OCI-LY3 (cell line): ENCODE measurements around the gene DAND5.
A peak's percentile ranks its signal among the peaks of the same experiment; 100 is the strongest.

Experiments
- H2AFZ ChIP-seq: fragments of 200-600, 300-600 bp; shearing (Covaris generic); 2 replicates; pipeline ENCODE4 v1.6.0; 2014; ENCODE audit warnings: antibody characterized with exemption, low read depth, low read length
- H3K27ac ChIP-seq: fragments of 200-600, 300-600 bp; sonication (generic); 2 replicates; pipeline ENCODE4 v1.5.1; 2014; ENCODE audit warnings: mild to moderate bottlenecking, low read length, moderate library complexity, mixed read lengths
- H3K27me3 ChIP-seq: fragments of 200-600, 300-600 bp; sonication (generic); 2 replicates; pipeline ENCODE4 v1.6.1; 2014; ENCODE audit warnings: low read depth, low read length, mixed read lengths
- H3K36me3 ChIP-seq: fragments of 200-600, 300-600 bp; sonication (generic); replicated peaks from 2 replicates; pipeline ENCODE3; 2014; ENCODE audit warnings: low read depth, low read length, mixed read lengths
- H3K4me1 ChIP-seq: fragments of 300-600, 200-600 bp; sonication (generic); 2 replicates; pipeline ENCODE4 v1.6.1; 2014; ENCODE audit warnings: low read length, mixed read lengths
- H3K4me2 ChIP-seq: fragments of 200-600, 300-600 bp; sonication (generic); 2 replicates; pipeline ENCODE4 v1.6.1; 2014; ENCODE audit warnings: low read length, mixed read lengths
- H3K4me3 ChIP-seq: fragments of 300-600, 200-600 bp; sonication (generic); 2 replicates; pipeline ENCODE4 v1.5.1; 2014; ENCODE audit warnings: antibody characterized with exemption, mild to moderate bottlenecking, low read length, moderate library complexity
- H3K79me2 ChIP-seq: fragments of 300-600, 200-600 bp; shearing (Covaris generic); 2 replicates; pipeline ENCODE4 v1.6.1; 2014; ENCODE audit warnings: mild to moderate bottlenecking, low read length, mixed read lengths
- H3K9ac ChIP-seq: fragments of 300-600, 200-600 bp; shearing (Covaris generic); 2 replicates; pipeline ENCODE4 v1.6.0; 2014; ENCODE audit warnings: mild to moderate bottlenecking, low read length, moderate library complexity
- H3K9me3 ChIP-seq: fragments of 200-600, 300-600 bp; shearing (Covaris generic); 2 replicates; pipeline ENCODE4 v1.6.1; 2014; ENCODE audit warnings: low read length, mixed read lengths; ENCODE audit not compliant: insufficient read depth
- H4K20me1 ChIP-seq: fragments of 200-600, 300-600 bp; sonication (generic); 2 replicates; pipeline ENCODE4 v1.6.1; 2016; ENCODE audit warnings: low read length, mixed read lengths; ENCODE audit not compliant: insufficient read depth
- EZH2phosphoT487 ChIP-seq: fragments of 200-600 bp; shearing (Covaris generic); IDR thresholded peaks from 2 replicates; pipeline ENCODE4 v1.6.1; 2018; ENCODE audit warnings: antibody characterized with exemption, mixed run types, low read depth
- TF ChIP-seq, protein P1 (sequence below): fragments of 200-600, 300-600 bp; sonication (generic); IDR thresholded peaks from 2 replicates; pipeline ENCODE4 v1.5.1; 2014; ENCODE audit warnings: antibody characterized with exemption, low read length, low read depth

The DAND5 gene

GRCh38 chr19:13015361-13016223 lies 46.2 kb downstream of the DAND5 start:
- Histone ChIP-seq H3K4me3 (no peak overlapping the region), H3K27me3 (peaks cover 10% of the 10 kb centered on the region), H3K27ac (no peak overlapping the region), H3K4me2 (no peak overlapping the region), H4K20me1 (no peaks in the 10 kb centered on the region), H2AFZ (no peak overlapping the region), H3K79me2 (no peaks in the 10 kb centered on the region), H3K4me1 (peaks cover 17% of the 10 kb centered on the region), H3K9ac (no peak overlapping the region), H3K9me3 (no peaks in the 10 kb centered on the region), H3K36me3 (no peaks in the 10 kb centered on the region)
- no peak for TF ChIP-seq EZH2phosphoT487

- Histone ChIP-seq H3K79me2 (no peaks in the 10 kb centered on the region), H2AFZ (no peak overlapping the region), H4K20me1 (no peaks in the 10 kb centered on the region), H3K9me3 (no peaks in the 10 kb centered on the region), H3K4me3 (peak overlapping the region; percentile 72), H3K36me3 (no peaks in the 10 kb centered on the region), H3K9ac (peak overlapping the region; percentile 47; the same call in 1 of the 2 replicates), H3K27me3 (peaks cover 10% of the 10 kb centered on the region), H3K27ac (no peak overlapping the region), H3K4me1 (peaks cover 17% of the 10 kb centered on the region), H3K4me2 (peak overlapping the region; percentile 63)
- TF ChIP-seq, protein P1, sequence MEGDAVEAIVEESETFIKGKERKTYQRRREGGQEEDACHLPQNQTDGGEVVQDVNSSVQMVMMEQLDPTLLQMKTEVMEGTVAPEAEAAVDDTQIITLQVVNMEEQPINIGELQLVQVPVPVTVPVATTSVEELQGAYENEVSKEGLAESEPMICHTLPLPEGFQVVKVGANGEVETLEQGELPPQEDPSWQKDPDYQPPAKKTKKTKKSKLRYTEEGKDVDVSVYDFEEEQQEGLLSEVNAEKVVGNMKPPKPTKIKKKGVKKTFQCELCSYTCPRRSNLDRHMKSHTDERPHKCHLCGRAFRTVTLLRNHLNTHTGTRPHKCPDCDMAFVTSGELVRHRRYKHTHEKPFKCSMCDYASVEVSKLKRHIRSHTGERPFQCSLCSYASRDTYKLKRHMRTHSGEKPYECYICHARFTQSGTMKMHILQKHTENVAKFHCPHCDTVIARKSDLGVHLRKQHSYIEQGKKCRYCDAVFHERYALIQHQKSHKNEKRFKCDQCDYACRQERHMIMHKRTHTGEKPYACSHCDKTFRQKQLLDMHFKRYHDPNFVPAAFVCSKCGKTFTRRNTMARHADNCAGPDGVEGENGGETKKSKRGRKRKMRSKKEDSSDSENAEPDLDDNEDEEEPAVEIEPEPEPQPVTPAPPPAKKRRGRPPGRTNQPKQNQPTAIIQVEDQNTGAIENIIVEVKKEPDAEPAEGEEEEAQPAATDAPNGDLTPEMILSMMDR = no peak
- TF ChIP-seq EZH2phosphoT487 = no peak
These were observed 46.9 kb downstream of the DAND5 start for GRCh38 chr19:13016245-13016627.

GRCh38 chr19:13016628-13017305 lies 47.4 kb downstream of the DAND5 start:
- peaks cover 20% of the 10 kb centered on the region for H3K4me1 ChIP-seq
- no peaks in the 10 kb centered on the region for H3K9me3 ChIP-seq
- no peak overlapping the region for H3K27ac ChIP-seq
- peak overlapping the region; percentile 63 for H3K4me2 ChIP-seq
- TF ChIP-seq, protein P1 = 0 out of 2 replicates have a peak, but pooled peaks have one; percentile 3
- TF ChIP-seq EZH2phosphoT487 = no peak
- 0 out of 2 replicates have a peak overlapping the region, but pooled peaks have one; percentile 48 for H2AFZ ChIP-seq
- peaks cover 10% of the 10 kb centered on the region for H3K27me3 ChIP-seq
- peak overlapping the region; percentile 47 for H3K9ac ChIP-seq
- no peaks in the 10 kb centered on the region for H3K36me3 ChIP-seq
- no peaks in the 10 kb centered on the region for H4K20me1 ChIP-seq
- no peaks in the 10 kb centered on the region for H3K79me2 ChIP-seq
- H3K4me3 ChIP-seq = peak overlapping the region; percentile 72

GRCh38 chr19:13017306-13018034 lies 48.1 kb downstream of the DAND5 start:
- H3K9me3 ChIP-seq = no peaks in the 10 kb centered on the region
- no peak overlapping the region for H2AFZ ChIP-seq
- H3K4me1 ChIP-seq = peaks cover 27% of the 10 kb centered on the region
- H3K27me3 ChIP-seq = peaks cover 10% of the 10 kb centered on the region
- H3K4me2 ChIP-seq = peak overlapping the region; percentile 63
- TF ChIP-seq EZH2phosphoT487 = no peak
- TF ChIP-seq, protein P1 = no peak
- peak overlapping the region; percentile 47; the same call in 1 of the 2 replicates for H3K9ac ChIP-seq
- H3K27ac ChIP-seq = no peak overlapping the region
- no peaks in the 10 kb centered on the region for H3K79me2 ChIP-seq
- H3K36me3 ChIP-seq = no peaks in the 10 kb centered on the region
- H4K20me1 ChIP-seq = no peaks in the 10 kb centered on the region
- peak overlapping the region; percentile 72 for H3K4me3 ChIP-seq
